Measurements from ENCODE around the gene MINK1. TPM values are rescaled to one million over a fixed set of nuclear protein-coding genes. Genes with fewer than 3 reads are reported as not detected.
"Not testable (repeated sequence)": the region's sequence is repeated elsewhere in the genome, so short reads cannot be mapped to it uniquely, and the experiment has no call there.

MINK1 gene
- total RNA-seq, 2 donors from 2014 or later = 188 to 263 TPM

DNA sequence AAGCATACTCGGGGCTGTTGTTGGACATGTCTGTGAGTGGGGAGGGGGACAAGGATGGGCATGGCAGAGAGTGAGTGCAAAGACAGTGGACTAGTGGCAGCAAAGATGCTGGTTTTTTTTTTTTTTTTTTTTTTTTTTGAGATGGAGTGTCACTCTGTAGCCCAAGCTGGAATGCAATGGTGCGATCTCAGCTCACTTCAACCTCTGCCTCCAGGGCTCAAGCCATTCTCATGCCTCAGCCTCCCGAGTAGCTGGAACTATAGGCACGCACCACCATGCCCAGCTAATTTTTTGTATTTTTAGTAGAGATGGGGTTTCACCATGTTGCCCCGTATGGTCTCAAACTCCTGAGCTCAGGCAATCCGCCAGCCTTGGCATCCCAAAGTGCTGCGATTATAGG lies 24.2 kb downstream of the MINK1 start:
- peaks cover 35% of the 10 kb centered on the region for H3K4me1 Mint-ChIP-seq
- not testable (repeated sequence) for ATAC-seq; H3K27me3 Mint-ChIP-seq; DNase-seq; H3K4me3 Mint-ChIP-seq; H3K27ac Mint-ChIP-seq; H3K36me3 Mint-ChIP-seq (ENCODE audit: low read depth); H3K9me3 ChIP-seq (ENCODE audit: control insufficient read depth, low read length, poor library complexity, severe bottlenecking)

DNA sequence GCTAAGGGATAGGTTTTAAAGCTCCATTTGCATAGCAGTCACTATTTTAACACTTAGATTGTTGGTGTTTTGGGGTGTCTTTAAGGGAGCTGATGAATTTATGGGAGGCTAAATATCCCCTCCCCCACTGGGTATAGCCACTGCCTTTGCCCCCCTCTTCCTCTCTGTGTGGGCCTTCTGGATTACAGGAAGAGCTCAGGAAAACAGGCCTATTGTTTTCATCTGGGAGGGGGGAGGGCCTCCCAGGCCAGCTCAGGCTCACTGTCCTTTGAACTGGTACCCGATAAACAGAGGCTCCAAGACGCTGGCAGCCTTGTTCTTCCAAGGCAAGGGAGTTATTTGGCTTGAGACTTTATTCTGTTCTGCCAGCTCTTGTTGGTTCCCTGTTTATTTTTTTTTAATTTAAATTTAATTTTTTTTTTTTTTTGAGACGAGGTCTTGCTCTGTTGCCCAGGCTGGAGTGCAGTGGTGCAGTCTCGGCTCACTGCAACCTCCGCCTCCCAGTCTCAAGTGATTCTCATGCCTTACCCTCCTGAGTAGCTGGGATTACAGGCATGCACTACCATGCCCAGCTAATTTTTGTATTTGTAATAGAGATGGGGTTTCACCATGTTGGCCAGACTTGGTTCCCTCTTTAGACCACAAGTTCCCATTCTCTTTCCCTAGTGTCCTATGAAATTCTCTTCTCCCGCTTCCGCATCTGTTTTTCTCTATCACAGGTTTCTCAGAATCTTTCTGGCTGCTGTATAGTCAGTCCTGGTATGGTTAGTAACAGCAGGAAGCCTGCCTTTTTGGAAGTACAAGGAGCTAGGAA lies 25.1 kb downstream of the MINK1 start:
- DNase-seq (no peak), ATAC-seq (no peak)
- peaks cover 36% of the 10 kb centered on the region for H3K4me1 Mint-ChIP-seq
- no peaks in the 10 kb centered on the region for H3K9me3 ChIP-seq (ENCODE audit: control insufficient read depth, low read length, poor library complexity, severe bottlenecking)
- no peaks in the 10 kb centered on the region for H3K27me3 Mint-ChIP-seq
- H3K27ac Mint-ChIP-seq = no peak overlapping the region
- no peak overlapping the region for H3K4me3 Mint-ChIP-seq
- H3K36me3 Mint-ChIP-seq (ENCODE audit: low read depth) = peaks cover 9% of the 10 kb centered on the region

DNA sequence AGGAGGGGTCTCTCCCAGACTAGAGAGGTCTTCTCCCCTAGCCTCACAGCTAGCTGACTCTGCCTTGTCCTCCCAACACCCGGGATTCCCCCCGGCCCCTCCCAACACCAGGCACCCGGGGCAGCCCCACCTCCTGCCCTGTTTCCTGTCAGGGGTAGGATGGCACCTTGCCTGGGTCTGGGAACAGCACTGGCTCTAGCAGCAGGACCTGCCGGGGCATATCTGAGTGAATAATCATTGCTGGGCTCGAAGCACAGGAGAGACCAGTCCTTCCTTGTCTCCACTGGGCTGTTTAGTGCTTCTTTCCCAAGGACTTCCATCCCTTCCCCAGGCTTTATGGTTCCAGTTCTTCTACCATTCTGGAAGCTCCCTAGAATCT lies 25.7 kb downstream of the MINK1 start:
- Mint-ChIP-seq H3K27me3 (no peaks in the 10 kb centered on the region), H3K27ac (no peak overlapping the region), H3K4me3 (no peak overlapping the region), H3K36me3 (ENCODE audit: low read depth) (peaks cover 9% of the 10 kb centered on the region), H3K4me1 (peaks cover 37% of the 10 kb centered on the region)
- DNase-seq = no peak
- H3K9me3 ChIP-seq (ENCODE audit: control insufficient read depth, low read length, poor library complexity, severe bottlenecking) = no peaks in the 10 kb centered on the region
- ATAC-seq = no peak

DNA sequence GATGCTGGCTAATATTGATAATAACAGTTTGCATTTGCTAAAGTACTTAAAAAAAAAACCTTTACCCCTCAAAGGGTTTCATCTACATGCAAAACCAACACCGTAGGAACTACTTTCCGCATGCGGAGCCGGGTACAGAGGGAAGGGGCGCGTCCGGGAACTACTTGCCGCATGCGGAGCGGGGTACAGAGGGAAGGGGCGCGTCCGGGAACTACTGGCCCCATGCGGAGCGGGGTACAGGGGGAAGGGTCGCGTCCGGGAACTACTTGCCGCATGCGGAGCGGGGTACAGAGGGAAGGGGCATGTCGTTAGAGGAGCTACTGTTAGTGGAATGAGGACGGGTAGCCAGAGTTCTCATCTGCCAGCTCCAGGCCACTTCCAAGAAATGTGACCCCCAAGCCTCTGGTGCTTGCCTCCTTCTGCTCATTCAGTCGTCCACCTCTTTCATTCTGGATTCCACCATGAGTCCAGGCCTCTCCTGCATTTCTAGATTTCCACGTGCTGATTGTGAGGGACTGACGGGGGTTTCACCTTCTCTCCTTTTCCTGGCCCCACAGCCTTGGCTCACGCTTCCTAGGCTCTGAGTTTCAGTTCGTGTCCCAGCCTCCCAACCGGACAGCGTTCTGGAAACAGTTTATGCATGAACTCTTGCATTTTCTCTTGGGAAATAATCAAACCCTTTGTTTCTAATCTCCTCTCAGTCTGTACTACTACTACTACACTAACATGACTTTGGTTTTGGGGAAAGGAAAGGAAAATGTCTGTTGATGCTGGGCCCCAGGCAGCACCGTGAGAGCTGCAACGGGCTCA lies 26.9 kb downstream of the MINK1 start:
- DNase-seq (no peak), ATAC-seq (no peak)
- H3K4me1 Mint-ChIP-seq = peaks cover 33% of the 10 kb centered on the region
- no peaks in the 10 kb centered on the region for H3K27me3 Mint-ChIP-seq
- no peak overlapping the region for H3K27ac Mint-ChIP-seq
- peaks cover 7% of the 10 kb centered on the region for H3K36me3 Mint-ChIP-seq (ENCODE audit: low read depth)
- H3K9me3 ChIP-seq (ENCODE audit: control insufficient read depth, low read length, poor library complexity, severe bottlenecking) = no peaks in the 10 kb centered on the region
- no peak overlapping the region for H3K4me3 Mint-ChIP-seq

DNA sequence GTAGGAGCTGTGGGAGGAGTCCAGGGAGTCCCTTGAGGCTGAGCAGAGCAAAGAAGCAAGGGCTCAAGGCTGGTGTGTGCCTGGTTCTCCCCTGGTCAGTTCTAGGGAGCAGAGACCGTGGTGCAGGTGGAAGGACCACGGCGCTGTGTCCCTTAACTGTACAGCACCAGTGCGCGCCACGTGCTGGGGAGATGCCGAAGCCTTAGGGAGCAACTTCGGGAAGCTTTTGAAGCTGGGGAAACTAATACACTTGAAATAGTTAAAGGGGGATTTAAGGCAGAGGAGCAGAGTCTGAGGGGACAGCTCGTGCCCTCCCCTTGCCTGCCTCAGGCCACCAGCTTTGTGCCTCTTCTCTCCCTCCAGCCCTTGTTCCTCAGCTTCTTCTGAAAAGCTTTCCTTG lies 27.5 kb downstream of the MINK1 start:
- DNase-seq = no peak
- Mint-ChIP-seq H3K27ac (no peak overlapping the region), H3K4me3 (no peak overlapping the region), H3K4me1 (peaks cover 33% of the 10 kb centered on the region), H3K36me3 (ENCODE audit: low read depth) (peaks cover 7% of the 10 kb centered on the region), H3K27me3 (no peaks in the 10 kb centered on the region)
- ATAC-seq = no peak
- no peaks in the 10 kb centered on the region for H3K9me3 ChIP-seq (ENCODE audit: control insufficient read depth, low read length, poor library complexity, severe bottlenecking)

DNA sequence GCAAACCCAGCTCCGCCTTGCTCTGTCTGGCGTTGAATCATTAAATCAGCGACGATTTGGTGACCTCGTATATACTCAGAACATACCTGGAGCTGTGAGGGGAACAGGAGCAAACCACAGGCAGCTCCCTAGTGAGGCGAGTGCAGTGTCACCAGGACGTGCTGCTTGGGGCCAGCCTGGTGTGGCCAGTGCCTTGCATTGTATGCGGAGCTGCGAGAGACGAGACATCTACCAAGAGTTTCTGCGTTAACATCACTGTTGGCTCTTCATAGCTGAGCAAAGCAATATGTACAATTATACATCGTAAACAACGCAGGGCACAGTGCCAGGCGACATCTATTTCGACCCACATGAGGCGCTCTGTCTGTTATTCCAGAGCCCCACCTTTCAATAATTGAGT lies 27.9 kb downstream of the MINK1 start:
- peaks cover 7% of the 10 kb centered on the region for H3K36me3 Mint-ChIP-seq (ENCODE audit: low read depth)
- no peak for ATAC-seq
- peaks cover 37% of the 10 kb centered on the region for H3K4me1 Mint-ChIP-seq

DNA sequence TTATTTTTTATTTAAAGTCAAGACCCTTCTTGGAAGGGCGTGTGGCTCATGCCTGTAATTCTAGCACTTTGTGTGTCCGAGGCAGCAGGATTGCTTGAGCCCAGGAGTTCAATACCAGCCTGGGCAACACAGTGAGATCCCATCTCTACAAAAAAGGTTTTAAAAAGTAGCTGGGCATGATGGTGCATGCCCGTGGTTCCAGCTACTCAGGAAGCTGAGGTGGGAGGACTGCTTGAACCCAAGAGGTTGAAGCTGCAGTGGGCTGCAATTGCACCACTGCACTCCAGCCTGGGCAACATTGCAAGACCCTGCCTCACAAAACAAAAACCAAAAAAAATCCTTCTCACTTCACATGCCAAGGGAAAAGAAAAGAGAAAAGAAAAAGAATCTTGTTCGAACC lies 29.6 kb downstream of the MINK1 start:
- DNase-seq = no peak
- Mint-ChIP-seq H3K4me1 (peaks cover 25% of the 10 kb centered on the region), H3K27ac (no peak overlapping the region), H3K4me3 (no peak overlapping the region), H3K36me3 (ENCODE audit: low read depth) (no peaks in the 10 kb centered on the region), H3K27me3 (no peaks in the 10 kb centered on the region)
- no peaks in the 10 kb centered on the region for H3K9me3 ChIP-seq (ENCODE audit: control insufficient read depth, low read length, poor library complexity, severe bottlenecking)
- ATAC-seq = no peak

More for the DNA sequence above, 27.9 kb downstream of the MINK1 start:
- H3K9me3 ChIP-seq (ENCODE audit: control insufficient read depth, low read length, poor library complexity, severe bottlenecking) = no peaks in the 10 kb centered on the region
- H3K27me3 Mint-ChIP-seq = no peaks in the 10 kb centered on the region
- no peak for DNase-seq
- H3K27ac Mint-ChIP-seq = no peak overlapping the region
- H3K4me3 Mint-ChIP-seq = no peak overlapping the region

DNA sequence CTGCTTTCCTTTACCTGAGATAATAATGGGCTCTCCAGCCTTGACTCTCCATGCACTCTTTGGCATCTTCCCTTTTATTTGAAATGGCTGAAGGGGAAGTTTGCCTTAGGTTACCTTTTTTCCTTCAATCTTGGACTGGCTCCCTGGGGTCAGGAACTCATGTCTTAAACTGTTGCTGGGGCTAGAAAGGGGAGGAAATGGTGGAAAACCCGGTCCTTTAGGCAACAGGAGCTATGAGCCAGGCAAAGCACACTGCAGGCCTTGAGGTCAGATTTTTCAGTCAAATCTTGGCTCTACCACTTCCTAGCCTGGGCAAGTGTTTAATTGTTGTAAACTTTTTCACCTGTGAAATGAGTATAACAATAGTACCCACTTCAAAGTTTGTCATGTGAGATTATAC lies 30.2 kb downstream of the MINK1 start:
- H3K27me3 Mint-ChIP-seq = no peaks in the 10 kb centered on the region
- H3K4me3 Mint-ChIP-seq = no peak overlapping the region
- no peaks in the 10 kb centered on the region for H3K9me3 ChIP-seq (ENCODE audit: control insufficient read depth, low read length, poor library complexity, severe bottlenecking)
- no peak overlapping the region for H3K27ac Mint-ChIP-seq
- peaks cover 2% of the 10 kb centered on the region for H3K36me3 Mint-ChIP-seq (ENCODE audit: low read depth)
- no peak for ATAC-seq
- H3K4me1 Mint-ChIP-seq = peaks cover 22% of the 10 kb centered on the region
- DNase-seq = no peak

DNA sequence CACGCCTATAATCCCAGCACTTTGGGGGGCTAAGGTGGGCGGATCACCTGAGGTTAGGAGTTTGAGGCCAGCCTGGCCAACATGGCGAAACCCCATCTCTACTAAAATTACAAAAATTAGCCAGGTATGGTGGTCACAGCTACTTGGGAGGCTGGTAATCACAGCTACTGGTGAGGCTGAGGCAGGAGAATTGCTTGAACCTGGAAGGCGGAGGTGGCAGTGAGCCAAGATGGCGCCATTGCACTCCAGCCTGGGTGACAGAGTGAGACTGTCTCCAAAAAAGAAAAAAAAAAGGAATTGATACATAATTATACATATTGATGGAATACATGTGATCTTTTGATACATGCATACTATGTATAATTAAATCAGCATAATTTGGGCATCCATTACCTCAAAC lies 34.4 kb downstream of the MINK1 start:
- not testable (repeated sequence) for H3K27me3 Mint-ChIP-seq; H3K36me3 Mint-ChIP-seq (ENCODE audit: low read depth); H3K9me3 ChIP-seq (ENCODE audit: control insufficient read depth, low read length, poor library complexity, severe bottlenecking); H3K4me3 Mint-ChIP-seq; H3K27ac Mint-ChIP-seq; DNase-seq; ATAC-seq
- peaks cover 17% of the 10 kb centered on the region for H3K4me1 Mint-ChIP-seq

DNA sequence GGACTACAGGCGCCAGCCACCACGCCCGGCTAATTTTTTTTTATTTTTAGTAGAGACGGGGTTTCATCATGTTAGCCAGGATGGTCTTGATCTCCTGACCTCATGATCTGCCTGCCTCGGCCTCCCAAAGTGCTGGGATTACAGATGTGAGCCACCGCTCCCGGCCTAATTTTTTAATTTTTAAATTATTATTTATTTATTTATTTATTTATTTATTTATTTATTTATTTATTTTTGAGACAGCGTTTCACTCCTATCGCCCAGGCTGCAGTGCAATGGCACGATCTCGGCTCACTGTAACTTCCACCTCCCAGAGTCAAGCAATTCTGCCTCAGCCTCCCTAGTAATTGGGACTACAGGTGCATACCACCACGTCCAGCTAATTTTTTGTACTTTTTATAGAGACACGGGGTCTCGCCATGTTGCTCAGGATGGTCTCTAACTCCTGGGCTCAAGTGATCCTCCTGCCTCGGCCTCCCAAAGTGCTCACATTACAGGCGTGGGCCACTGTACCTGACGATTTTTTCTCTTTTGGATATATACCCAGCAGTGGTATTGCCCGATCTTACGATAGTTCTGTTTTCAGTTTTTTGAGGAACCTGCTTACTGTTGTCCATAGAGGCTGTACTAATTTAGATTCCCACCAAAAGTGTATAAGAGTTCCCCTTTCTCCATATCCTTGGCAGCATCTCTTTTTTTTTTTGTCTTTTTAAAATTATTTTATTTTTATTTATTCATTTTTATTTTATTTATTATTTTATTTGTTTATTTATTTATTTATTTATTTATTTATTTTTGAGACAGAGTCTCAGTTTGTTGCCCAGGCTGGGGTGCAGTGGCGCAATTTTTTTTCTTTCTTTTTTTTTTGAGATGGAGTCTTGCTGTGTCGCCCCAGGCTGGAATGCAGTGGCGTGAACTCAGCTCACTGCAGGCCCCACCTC lies 36.2 kb downstream of the MINK1 start:
- not testable (repeated sequence) for H3K27ac Mint-ChIP-seq

DNA sequence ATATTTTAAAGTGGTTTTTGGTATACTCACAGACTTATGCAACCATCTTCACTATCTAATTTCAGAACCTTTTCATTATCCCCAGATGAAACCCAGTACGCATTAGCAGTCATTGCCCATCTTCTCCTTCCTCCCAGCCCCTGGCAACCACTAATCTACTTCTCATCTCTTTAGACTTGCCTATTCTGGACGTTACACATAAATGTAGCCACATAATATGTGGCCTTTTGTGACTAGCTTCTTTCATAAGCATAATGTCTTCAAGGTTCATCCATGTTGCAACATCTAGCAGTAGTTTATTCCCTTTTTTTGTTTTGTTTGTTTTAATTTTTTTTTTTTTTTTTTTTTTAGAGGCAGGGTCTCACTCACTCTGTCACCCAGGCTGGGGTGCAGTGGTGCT lies 37.7 kb downstream of the MINK1 start:
- Mint-ChIP-seq H3K4me1 (peaks cover 23% of the 10 kb centered on the region), H3K36me3 (ENCODE audit: low read depth) (peaks cover 6% of the 10 kb centered on the region), H3K27me3 (no peaks in the 10 kb centered on the region), H3K4me3 (no peak overlapping the region), H3K27ac (peak overlapping the region; percentile 41)
- DNase-seq (no peak), ATAC-seq (no peak)
- no peaks in the 10 kb centered on the region for H3K9me3 ChIP-seq (ENCODE audit: control insufficient read depth, low read length, poor library complexity, severe bottlenecking)

More for the DNA sequence above, 36.2 kb downstream of the MINK1 start:
- H3K36me3 Mint-ChIP-seq (ENCODE audit: low read depth); H3K4me3 Mint-ChIP-seq; H3K9me3 ChIP-seq (ENCODE audit: control insufficient read depth, low read length, poor library complexity, severe bottlenecking); H3K27me3 Mint-ChIP-seq; ATAC-seq; DNase-seq: not testable (repeated sequence)
- H3K4me1 Mint-ChIP-seq = peaks cover 24% of the 10 kb centered on the region

DNA sequence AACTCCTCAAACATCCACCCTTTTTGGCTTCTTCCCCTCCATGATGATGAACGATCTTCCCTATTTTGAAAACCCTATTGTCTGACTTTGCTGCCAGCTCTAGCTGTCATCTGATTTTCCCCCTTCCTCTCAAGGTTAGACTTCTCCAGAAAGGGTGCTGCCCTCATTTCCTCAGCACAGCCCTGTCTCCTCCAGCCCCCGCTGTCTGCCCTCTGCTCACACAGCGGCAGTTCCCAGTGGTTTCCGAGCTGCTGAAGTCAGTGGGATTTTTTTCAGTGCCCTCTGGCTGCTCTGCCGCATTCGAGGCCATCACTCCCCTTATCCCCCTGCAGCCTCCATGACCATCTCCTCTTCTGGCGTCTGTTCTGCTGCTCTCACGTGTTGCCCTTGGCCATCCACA lies 39.6 kb downstream of the MINK1 start:
- H3K36me3 Mint-ChIP-seq (ENCODE audit: low read depth) = peaks cover 6% of the 10 kb centered on the region
- no peaks in the 10 kb centered on the region for H3K9me3 ChIP-seq (ENCODE audit: control insufficient read depth, low read length, poor library complexity, severe bottlenecking)
- no peak overlapping the region for H3K27ac Mint-ChIP-seq
- ATAC-seq (no peak), DNase-seq (no peak)
- H3K4me1 Mint-ChIP-seq = peaks cover 21% of the 10 kb centered on the region
- no peak overlapping the region for H3K4me3 Mint-ChIP-seq
- H3K27me3 Mint-ChIP-seq = no peaks in the 10 kb centered on the region

DNA sequence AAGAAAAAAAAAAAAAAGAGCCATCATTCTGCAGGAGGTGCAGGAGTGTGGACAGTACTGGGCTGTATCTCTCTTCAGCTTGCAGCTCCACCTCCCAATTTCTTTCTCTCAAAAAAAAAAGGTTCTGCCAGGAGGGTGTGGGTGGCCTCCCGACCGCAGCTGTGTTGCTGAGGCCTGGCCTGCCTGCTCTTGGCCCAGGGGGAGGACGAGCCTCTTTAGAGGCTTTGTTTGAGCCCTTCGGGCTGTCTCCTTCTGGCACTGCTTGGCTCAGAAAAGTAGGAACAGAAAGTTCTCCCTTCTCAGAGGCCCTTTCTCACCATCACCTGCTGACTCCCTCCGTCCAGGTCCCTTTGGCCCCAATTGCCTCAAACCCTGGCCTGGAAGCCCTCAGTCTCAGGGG lies 43.9 kb downstream of the MINK1 start:
- H3K36me3 Mint-ChIP-seq (ENCODE audit: low read depth) = peaks cover 5% of the 10 kb centered on the region

More for the DNA sequence above, 43.9 kb downstream of the MINK1 start:
- Mint-ChIP-seq H3K27ac (no peak overlapping the region), H3K27me3 (no peaks in the 10 kb centered on the region), H3K4me1 (peaks cover 14% of the 10 kb centered on the region), H3K4me3 (no peak overlapping the region)
- DNase-seq = no peak
- no peaks in the 10 kb centered on the region for H3K9me3 ChIP-seq (ENCODE audit: control insufficient read depth, low read length, poor library complexity, severe bottlenecking)
- ATAC-seq = no peak

Measured in T-helper 17 cell (primary cell).